GM23338 (cell line): ENCODE measurements around the gene MARCHF3. TPM values are rescaled to one million over a fixed set of nuclear protein-coding genes. Genes with fewer than 3 reads are reported as not detected.

Source experiments
- ATAC-seq: fragments of 200-7000 bp; cut with Tn5 transposase; 3 replicates; pipeline ENCODE4 v1.9.1; 2020
- DNase-seq: peaks from one replicate; pipeline ENCODE4 v3.0.0-alpha.2; 2015; ENCODE audit warnings: low spot score
- H2AFZ ChIP-seq: fragments of 200-600 bp; sonication (generic); 2 replicates; pipeline ENCODE4 v1.8.0; 2016; ENCODE audit warnings: antibody characterized with exemption, mild to moderate bottlenecking, moderate library complexity
- H3F3A ChIP-seq: fragments of 200-600 bp; sonication (generic); replicated peaks from 2 replicates; pipeline ENCODE4 v1.8.0; 2017; ENCODE audit warnings: antibody characterized with exemption, mixed run types, low read depth
- H3K27ac ChIP-seq: fragments of 200-600 bp; sonication (generic); 2 replicates; pipeline ENCODE4 v1.6.1; 2016; ENCODE audit warnings: low read depth
- H3K27me3 ChIP-seq: fragments of 200-600 bp; sonication (generic); 2 replicates; pipeline ENCODE4 v1.8.0; 2016; ENCODE audit warnings: mild to moderate bottlenecking, mixed run types, moderate library complexity; ENCODE audit not compliant: insufficient read depth
- H3K36me3 ChIP-seq: fragments of 200-600 bp; sonication (generic); 2 replicates; pipeline ENCODE4 v1.8.0; 2016; ENCODE audit warnings: mild to moderate bottlenecking; ENCODE audit not compliant: insufficient read depth
- H3K4me1 ChIP-seq: fragments of 200-600 bp; sonication (generic); 2 replicates; pipeline ENCODE4 v1.8.0; 2016; ENCODE audit warnings: mild to moderate bottlenecking, moderate library complexity; ENCODE audit not compliant: insufficient read depth
- H3K4me2 ChIP-seq: fragments of 200-600 bp; sonication (generic); 2 replicates; pipeline ENCODE4 v1.7.1; 2017; ENCODE audit warnings: mixed run types
- H3K4me3 ChIP-seq: fragments of 200-600 bp; sonication (generic); 2 replicates; pipeline ENCODE4 v1.6.1; 2016; ENCODE audit warnings: mixed run types
- H3K79me2 ChIP-seq: fragments of 200-600 bp; sonication (generic); replicated peaks from 2 replicates; pipeline ENCODE4 v1.8.0; 2017; ENCODE audit warnings: mild to moderate bottlenecking; ENCODE audit not compliant: insufficient read depth
- H3K9me2 ChIP-seq: fragments of 200-600 bp; sonication (generic); 2 replicates; pipeline ENCODE4 v1.8.0; 2017; ENCODE audit not compliant: insufficient read depth
- H4K20me1 ChIP-seq: fragments of 200-600 bp; sonication (generic); replicated peaks from 2 replicates; pipeline ENCODE4 v1.8.0; 2017; ENCODE audit warnings: mild to moderate bottlenecking; ENCODE audit not compliant: insufficient read depth
- H3K27ac Mint-ChIP-seq: 2 replicates; pipeline ENCODE4 v1.8.0; 2020; ENCODE audit warnings: inconsistent platforms, mild to moderate bottlenecking, moderate library complexity, mixed read lengths
- H3K27me3 Mint-ChIP-seq: 3 replicates; pipeline ENCODE4 v1.8.0; 2022; ENCODE audit warnings: low read depth, mild to moderate bottlenecking, moderate library complexity, mixed read lengths, inconsistent platforms; ENCODE audit not compliant: insufficient read depth, poor library complexity
- H3K36me3 Mint-ChIP-seq: 3 replicates; pipeline ENCODE4 v1.8.0; 2021; ENCODE audit warnings: low read depth, mild to moderate bottlenecking, inconsistent platforms, moderate library complexity, mixed read lengths
- H3K4me1 Mint-ChIP-seq: 3 replicates; pipeline ENCODE4 v1.8.0; 2020; ENCODE audit warnings: mild to moderate bottlenecking, inconsistent platforms, mixed read lengths
- H3K4me3 Mint-ChIP-seq: 3 replicates; pipeline ENCODE4 v1.8.0; 2021; ENCODE audit warnings: moderate library complexity, mild to moderate bottlenecking, inconsistent platforms, mixed read lengths
- H3K9me3 Mint-ChIP-seq: 3 replicates; pipeline ENCODE4 v1.8.0; 2020; ENCODE audit warnings: moderate library complexity, mild to moderate bottlenecking, inconsistent platforms, mixed read lengths
- CREB1 ChIP-seq: fragments of 250-450 bp; sonication (Bioruptor Pico); IDR thresholded peaks from 2 replicates; pipeline ENCODE4 v1.5.0; 2020; ENCODE audit warnings: low read depth, mild to moderate bottlenecking, moderate library complexity
- ETS1 ChIP-seq: IDR thresholded peaks from 2 replicates; pipeline ENCODE4 v1.6.1; 2016; ENCODE audit warnings: antibody characterized with exemption
- EZH2 ChIP-seq: fragments of 200-600 bp; sonication (generic); IDR thresholded peaks from one replicate; pipeline ENCODE4 v1.8.0; 2017; ENCODE audit warnings: antibody characterized with exemption, mild to moderate bottlenecking, low read depth; ENCODE audit not compliant: unreplicated experiment
- EZH2phosphoT487 ChIP-seq: fragments of 200-600 bp; sonication (generic); IDR thresholded peaks from one replicate; pipeline ENCODE4 v1.8.1; 2018; ENCODE audit warnings: antibody characterized with exemption; ENCODE audit not compliant: unreplicated experiment
- JUNB ChIP-seq: IDR thresholded peaks from one replicate; pipeline ENCODE4 v1.6.1; 2016; ENCODE audit warnings: antibody characterized with exemption; ENCODE audit not compliant: unreplicated experiment
- NANOG ChIP-seq: IDR thresholded peaks from 2 replicates; pipeline ENCODE4 v1.6.1; 2016; ENCODE audit warnings: antibody characterized with exemption, borderline replicate concordance
- STAT1 ChIP-seq: IDR thresholded peaks from one replicate; pipeline ENCODE4 v1.6.1; 2016; ENCODE audit warnings: antibody characterized with exemption; ENCODE audit not compliant: unreplicated experiment
- ZNF331 ChIP-seq: fragments of 250-450 bp; sonication (Bioruptor Pico); IDR thresholded peaks from 2 replicates; pipeline ENCODE4 v1.5.0; 2020; ENCODE audit warnings: low read depth, mild to moderate bottlenecking, moderate library complexity
- ZNF462 ChIP-seq: fragments of 250-450 bp; sonication (Bioruptor Pico); IDR thresholded peaks from 2 replicates; pipeline ENCODE4 v1.5.0; 2020; ENCODE audit warnings: mild to moderate bottlenecking, moderate library complexity
- polyA plus RNA-seq: library from polyadenylated mRNA; unstranded; fragments of >200 nt; fragmentation: Nextera tagmentation; extraction: Ambion mirVana; gene quantifications from 2 replicates; pipeline ENCODE4 v1.2.1, GENCODE V29; 2016
- total RNA-seq: library from RNA; depleted of rRNA; stranded (reverse); fragments of >200 nt; shearing (Covaris generic); gene quantifications from 2 replicates; pipeline ENCODE4 v1.2.3, GENCODE V29; 2014

Gene MARCHF3
- total and polyA plus RNA-seq, 2 experiments from 2014 or later = 7.0 to 12.7 TPM

DNA sequence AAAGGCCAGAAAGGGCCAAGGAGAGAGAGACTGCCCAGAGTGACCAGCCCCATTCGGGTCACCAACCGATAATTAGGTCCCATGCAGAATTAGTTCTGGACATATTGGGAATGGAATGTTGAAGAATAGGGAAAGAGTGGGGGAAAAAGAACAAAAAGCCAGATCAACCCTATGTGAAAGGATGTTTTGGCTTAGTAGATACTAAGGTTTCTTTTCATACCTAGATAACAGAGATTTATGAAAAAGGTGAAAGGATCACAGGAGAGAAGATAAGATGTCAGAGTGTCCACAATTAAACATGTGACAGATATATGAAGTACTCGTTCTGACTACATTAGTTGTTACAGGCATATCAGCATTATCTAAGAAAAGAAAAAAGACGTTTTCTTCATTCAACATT, 52.1 kb downstream of the MARCHF3 start:
- H3K4me2 ChIP-seq = no peak overlapping the region
- no peak for TF ChIP-seq EZH2
- no peak for TF ChIP-seq CREB1 (CRISPR knock-in tag)
- TF ChIP-seq JUNB = no peak
- no peak for TF ChIP-seq ETS1
- no peak for TF ChIP-seq STAT1
- no peak for TF ChIP-seq EZH2phosphoT487
- H3K27ac Mint-ChIP-seq = no peak overlapping the region
- H3K27ac ChIP-seq = no peak overlapping the region
- DNase-seq = no peak
- no peak overlapping the region for H2AFZ ChIP-seq
- H3K4me3 Mint-ChIP-seq = no peak overlapping the region
- peaks cover 4% of the 10 kb centered on the region for H3K27me3 Mint-ChIP-seq
- no peaks in the 10 kb centered on the region for H3K9me3 Mint-ChIP-seq
- no peaks in the 10 kb centered on the region for H4K20me1 ChIP-seq
- no peak overlapping the region for H3K4me3 ChIP-seq
- ATAC-seq = no peak
- no peaks in the 10 kb centered on the region for H3K27me3 ChIP-seq
- H3F3A ChIP-seq = no peaks in the 10 kb centered on the region
- H3K36me3 Mint-ChIP-seq = no peaks in the 10 kb centered on the region
- no peaks in the 10 kb centered on the region for H3K36me3 ChIP-seq
- no peaks in the 10 kb centered on the region for H3K79me2 ChIP-seq
- peaks cover 24% of the 10 kb centered on the region for H3K4me1 Mint-ChIP-seq
- no peaks in the 10 kb centered on the region for H3K9me2 ChIP-seq
- peaks cover 4% of the 10 kb centered on the region for H3K4me1 ChIP-seq

DNA sequence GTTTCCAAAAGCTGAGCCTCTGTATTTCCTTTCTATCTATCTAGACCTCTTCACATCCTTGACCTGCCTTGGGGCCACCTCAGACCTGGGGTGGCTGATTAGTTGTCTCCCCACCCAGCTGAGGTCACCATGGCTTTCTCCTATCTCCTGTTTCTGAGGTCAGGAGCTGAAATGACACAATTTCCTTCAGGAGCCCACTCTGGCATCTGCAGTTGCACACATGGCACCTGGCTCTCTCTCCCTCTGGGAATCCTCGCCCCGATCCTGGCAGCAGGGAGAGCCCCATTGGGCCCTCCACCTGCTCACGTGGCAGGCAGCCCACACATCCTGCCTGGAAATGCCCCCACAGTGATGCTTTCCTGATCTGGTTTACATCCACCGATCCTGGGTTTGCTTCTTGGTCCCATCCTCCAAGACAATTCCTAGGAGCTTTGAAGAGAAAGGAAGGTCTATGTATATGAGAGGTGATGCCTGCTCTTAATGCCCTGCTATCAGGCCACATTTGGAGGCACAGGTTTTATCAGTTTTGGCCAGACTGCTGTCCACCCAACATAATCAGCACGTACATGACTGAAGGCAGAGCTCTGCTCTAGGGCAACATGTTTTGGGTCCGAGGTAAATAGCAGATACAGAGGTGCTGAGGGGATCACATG, 53.7 kb downstream of the MARCHF3 start:
- Histone ChIP-seq H3F3A (no peaks in the 10 kb centered on the region), H2AFZ (no peak overlapping the region), H3K27me3 (no peaks in the 10 kb centered on the region), H3K36me3 (no peaks in the 10 kb centered on the region), H4K20me1 (no peaks in the 10 kb centered on the region), H3K27ac (no peak overlapping the region), H3K4me3 (no peak overlapping the region), H3K4me1 (peaks cover 9% of the 10 kb centered on the region), H3K4me2 (no peak overlapping the region), H3K79me2 (no peaks in the 10 kb centered on the region), H3K9me2 (no peaks in the 10 kb centered on the region)
- H3K9me3 Mint-ChIP-seq = no peaks in the 10 kb centered on the region
- H3K4me1 Mint-ChIP-seq = peaks cover 38% of the 10 kb centered on the region
- no peak overlapping the region for H3K27ac Mint-ChIP-seq
- no peak for DNase-seq
- no peak for ATAC-seq
- no peak for TF ChIP-seq NANOG
- no peak overlapping the region for H3K4me3 Mint-ChIP-seq
- H3K36me3 Mint-ChIP-seq = no peaks in the 10 kb centered on the region
- H3K27me3 Mint-ChIP-seq = peaks cover 6% of the 10 kb centered on the region

GRCh38 chr5:126975796-126976195, 54.6 kb downstream of the MARCHF3 start:
- ATAC-seq = 0 out of 3 replicates have a peak, but pooled peaks have one; percentile 19
- TF ChIP-seq JUNB (no peak), EZH2 (no peak), CREB1 (CRISPR knock-in tag) (no peak), ZNF462 (CRISPR knock-in tag) (no peak), ZNF331 (CRISPR knock-in tag) (no peak)

More at GRCh38 chr5:126975796-126976195, 54.6 kb downstream of the MARCHF3 start:
- Mint-ChIP-seq H3K9me3 (no peaks in the 10 kb centered on the region), H3K36me3 (no peaks in the 10 kb centered on the region), H3K4me3 (no peak overlapping the region), H3K27me3 (peaks cover 9% of the 10 kb centered on the region), H3K4me1 (peaks cover 40% of the 10 kb centered on the region), H3K27ac (no peak overlapping the region)
- Histone ChIP-seq H3K36me3 (no peaks in the 10 kb centered on the region), H3F3A (no peaks in the 10 kb centered on the region), H3K4me3 (no peak overlapping the region), H3K79me2 (no peaks in the 10 kb centered on the region), H3K4me2 (no peak overlapping the region), H3K27ac (no peak overlapping the region), H3K4me1 (peaks cover 9% of the 10 kb centered on the region), H2AFZ (no peak overlapping the region), H3K9me2 (no peaks in the 10 kb centered on the region), H4K20me1 (no peaks in the 10 kb centered on the region), H3K27me3 (no peaks in the 10 kb centered on the region)
- no peak for DNase-seq
